ENCODE results near the gene FLNB.
A peak's percentile ranks its signal among the peaks of the same experiment; 100 is the strongest.

FLNB gene

DNA sequence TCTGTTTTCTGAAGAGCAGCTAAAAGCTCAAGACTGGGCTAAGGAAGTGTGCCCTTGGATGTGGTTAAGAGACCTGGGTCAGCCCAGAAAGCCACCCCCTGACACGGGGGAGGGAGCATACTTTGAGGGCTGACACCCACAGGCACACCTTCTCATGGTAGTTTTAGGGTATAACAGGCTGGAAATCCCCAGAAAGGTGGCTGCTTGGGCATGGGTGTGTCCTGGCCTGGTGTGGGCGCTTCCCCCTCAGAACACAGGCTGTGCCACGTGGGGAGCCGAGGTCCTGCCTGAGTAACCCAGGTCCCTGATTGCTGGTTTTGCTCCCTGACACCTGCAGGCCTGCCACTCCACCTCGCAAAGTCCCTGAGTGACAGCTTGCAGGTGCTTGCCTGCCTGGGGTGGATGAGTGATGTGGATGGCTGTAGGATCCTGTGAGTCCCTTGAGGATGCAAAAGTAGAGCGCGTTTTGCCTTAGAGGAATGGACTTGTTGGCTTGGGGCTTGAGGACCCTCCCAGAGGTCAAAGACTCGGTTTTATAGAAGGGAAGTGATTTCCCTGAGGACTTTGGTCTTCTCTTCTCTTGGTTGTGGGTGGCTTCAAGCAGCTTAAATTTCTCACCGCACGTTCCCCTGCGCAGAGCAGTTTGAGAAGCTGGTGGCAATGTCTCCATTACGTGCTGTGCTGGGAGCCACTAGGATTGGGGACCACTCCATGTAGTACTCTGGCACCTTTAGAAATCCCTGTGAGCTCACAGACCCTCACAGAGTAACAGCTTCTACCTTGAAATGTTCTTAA, 108.1 kb downstream of the FLNB start:
- DNase-seq: peak; percentile 85

GRCh38 chr3:58116985-58117384, 108.8 kb downstream of the FLNB start:
- no peak for DNase-seq

GRCh38 chr3:58117561-58118181, 109.4 kb downstream of the FLNB start:
- DNase-seq: no peak

DNA sequence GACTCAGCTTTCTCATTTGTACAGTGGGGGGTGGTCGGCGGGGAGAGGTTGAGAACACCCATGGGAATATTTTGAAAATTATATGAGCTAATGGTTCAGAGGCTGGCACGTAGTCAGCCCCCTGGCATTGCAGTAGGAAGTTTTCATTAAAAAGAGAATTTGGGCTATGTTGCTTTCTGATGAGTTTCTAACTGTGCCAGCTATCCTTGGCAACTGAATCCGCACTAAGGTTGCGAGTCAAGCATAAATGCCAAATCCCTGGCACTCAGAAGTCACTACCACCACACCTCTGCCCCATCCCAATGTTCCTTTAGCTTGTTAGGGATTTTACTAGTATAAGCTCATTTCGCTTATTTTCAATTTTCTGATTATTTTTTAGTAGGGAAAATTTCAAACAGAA, 111.0 kb downstream of the FLNB start:
- DNase-seq: no peak

DNA sequence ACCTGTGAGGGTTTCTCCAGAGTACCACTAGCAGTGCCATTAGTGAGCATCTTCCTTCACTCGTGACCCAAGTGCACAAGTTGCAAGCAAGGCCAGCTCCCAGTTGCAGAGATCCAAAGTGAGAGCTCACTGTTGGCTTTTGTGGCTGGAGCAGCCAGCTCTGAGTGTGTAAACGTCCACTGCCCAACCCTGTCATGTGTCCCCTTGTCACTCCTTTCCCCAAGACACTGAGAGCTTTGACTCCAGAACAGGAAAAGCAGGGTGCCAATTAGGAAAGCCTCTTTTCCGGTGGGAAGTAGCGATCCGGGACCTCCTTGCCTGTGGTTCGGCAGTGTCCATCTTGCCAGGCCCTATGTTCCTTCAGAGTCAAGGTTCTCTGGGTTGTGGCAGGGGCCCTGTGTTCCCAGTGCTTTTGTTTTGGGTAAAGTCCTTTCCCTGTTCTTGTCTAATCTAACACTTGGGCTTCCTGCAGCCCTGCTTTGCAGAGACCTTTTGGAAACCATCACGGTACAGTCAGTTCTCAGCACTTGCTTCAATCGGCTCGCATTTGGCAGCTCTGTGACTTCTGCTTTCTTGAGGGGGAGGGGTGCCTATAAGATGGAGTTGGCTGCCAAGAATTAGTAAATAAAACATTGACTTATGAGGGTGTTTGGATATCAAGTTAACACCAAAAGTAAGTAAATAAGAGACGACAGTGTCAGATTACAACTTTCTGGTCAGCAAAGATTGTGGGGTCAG, 112.0 kb downstream of the FLNB start:
- DNase-seq: no peak

DNA sequence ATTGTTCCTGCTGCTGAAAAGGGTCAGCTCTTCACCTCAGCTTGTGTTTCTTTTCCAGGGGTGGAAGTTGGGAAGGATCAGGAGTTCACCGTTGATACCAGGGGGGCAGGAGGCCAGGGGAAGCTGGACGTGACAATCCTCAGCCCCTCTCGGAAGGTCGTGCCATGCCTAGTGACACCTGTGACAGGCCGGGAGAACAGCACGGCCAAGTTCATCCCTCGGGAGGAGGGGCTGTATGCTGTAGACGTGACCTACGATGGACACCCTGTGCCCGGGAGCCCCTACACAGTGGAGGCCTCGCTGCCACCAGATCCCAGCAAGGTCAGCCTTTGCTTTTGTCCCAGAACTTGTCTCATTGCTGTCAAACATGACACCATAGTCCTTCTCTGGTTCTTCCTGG, 113.0 kb downstream of the FLNB start:
- no peak for DNase-seq

DNA sequence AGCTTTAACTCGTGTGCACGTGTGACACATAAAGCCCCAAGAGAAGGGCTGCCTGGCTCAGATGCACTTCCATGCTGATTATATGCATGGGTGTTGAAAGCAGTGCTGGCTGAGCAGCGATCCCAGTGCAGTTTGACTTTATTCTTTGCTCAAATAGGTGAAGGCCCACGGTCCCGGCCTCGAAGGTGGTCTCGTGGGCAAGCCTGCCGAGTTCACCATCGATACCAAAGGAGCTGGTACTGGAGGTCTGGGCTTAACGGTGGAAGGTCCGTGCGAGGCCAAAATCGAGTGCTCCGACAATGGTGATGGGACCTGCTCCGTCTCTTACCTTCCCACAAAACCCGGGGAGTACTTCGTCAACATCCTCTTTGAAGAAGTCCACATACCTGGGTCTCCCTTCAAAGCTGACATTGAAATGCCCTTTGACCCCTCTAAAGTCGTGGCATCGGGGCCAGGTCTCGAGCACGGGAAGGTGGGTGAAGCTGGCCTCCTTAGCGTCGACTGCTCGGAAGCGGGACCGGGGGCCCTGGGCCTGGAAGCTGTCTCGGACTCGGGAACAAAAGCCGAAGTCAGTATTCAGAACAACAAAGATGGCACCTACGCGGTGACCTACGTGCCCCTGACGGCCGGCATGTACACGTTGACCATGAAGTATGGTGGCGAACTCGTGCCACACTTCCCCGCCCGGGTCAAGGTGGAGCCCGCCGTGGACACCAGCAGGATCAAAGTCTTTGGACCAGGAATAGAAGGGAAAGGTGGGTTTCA, 114.9 kb downstream of the FLNB start:
- DNase-seq: no peak

DNA sequence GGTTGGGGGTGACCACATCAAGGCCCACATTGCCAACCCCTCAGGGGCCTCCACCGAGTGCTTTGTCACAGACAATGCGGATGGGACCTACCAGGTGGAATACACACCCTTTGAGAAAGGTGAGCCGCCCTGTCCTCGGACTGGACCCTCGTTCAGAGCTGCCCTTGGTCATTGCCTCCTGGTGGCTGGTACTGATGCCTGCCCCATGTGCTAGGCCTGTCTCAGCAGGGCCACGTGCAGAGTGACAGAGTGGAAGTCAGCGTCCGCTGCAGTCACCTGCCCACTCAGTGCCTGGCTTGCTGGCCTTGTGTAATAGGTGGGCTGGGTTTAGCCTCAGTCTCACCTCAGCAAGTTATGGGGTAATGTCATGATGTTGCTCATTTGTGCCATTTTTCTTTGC, 116.2 kb downstream of the FLNB start:
- DNase-seq: no peak

DNA sequence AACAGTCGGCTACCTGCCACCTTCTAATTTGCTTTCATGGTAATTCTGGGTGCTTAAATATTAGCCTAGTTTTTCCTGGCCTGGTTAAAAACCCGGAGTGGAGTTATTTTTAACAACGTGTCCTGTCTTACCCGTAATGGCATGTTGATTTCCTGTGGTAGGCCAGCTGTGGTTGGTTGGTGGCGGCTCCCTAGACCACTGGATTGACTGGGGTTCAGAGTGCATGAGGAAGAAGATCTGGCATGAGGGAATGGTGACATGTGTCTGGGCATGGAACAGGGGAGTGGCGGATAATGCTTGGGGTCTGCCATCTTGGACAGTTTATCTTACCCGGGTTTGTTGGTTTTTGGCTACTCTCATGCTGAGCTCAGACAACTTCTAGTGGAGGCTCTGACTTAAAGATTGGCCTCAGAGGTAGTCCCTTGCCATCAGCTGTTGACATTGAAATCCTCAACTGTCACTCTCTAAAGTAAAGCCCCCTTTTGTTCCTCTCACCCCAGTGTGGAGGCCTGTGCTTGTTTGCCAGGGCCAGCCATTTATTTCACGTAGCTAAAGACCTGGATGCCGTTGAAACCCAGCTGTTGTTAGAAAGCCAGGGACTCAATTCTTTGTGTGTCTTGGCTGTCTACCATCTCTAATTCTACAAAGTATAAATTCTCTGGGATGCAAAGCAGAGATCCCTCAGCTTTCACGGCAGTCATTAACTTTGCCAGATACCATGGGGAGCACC, 121.0 kb downstream of the FLNB start:
- DNase-seq: no peak

- no peak for DNase-seq
Observed at GRCh38 chr3:58130591-58130990, 122.4 kb downstream of the FLNB start.

GRCh38 chr3:58131101-58131825, 123.0 kb downstream of the FLNB start:
- no peak for DNase-seq

GRCh38 chr3:58132850-58133249, 124.6 kb downstream of the FLNB start:
- DNase-seq: no peak

DNA sequence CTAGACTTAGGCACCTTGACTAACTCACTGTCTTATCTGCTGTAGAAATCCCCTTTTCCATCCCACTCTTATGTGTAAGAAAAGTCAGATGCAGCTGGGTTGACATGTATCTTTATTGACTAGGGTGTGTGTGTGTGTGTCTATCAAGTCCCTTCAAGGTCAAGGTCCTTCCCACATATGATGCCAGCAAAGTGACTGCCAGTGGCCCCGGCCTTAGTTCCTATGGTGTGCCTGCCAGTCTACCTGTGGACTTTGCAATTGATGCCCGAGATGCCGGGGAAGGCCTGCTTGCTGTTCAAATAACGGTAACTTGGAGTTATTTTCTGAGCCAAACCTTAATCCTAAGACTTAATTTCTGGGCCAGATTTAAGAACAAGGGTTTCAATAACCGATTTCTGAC, 126.2 kb downstream of the FLNB start:
- no peak for DNase-seq

- no peak for DNase-seq
Observed at GRCh38 chr3:58135712-58136543, 127.7 kb downstream of the FLNB start.

DNA sequence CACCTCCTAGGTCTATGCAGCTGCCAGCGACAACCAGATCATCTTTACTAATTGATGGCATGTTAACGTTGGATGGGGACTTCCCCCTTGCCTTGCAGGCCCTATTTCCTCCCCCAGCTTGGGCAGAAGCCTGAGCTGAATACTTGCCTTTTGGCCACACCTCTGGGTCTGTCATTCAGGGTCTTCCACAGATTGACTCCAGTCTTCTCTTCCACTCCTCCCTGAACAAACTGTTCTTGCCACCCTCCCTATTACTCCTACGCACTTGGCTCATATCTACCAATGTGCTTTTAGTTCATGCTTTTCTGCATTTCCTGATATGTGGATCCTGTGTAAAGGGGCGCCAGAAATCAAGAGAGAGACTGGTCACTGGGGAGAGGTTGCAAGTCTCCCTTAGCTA, 129.1 kb downstream of the FLNB start:
- no peak for DNase-seq

GRCh38 chr3:58141766-58142345, 133.6 kb downstream of the FLNB start:
- no peak for DNase-seq

DNA sequence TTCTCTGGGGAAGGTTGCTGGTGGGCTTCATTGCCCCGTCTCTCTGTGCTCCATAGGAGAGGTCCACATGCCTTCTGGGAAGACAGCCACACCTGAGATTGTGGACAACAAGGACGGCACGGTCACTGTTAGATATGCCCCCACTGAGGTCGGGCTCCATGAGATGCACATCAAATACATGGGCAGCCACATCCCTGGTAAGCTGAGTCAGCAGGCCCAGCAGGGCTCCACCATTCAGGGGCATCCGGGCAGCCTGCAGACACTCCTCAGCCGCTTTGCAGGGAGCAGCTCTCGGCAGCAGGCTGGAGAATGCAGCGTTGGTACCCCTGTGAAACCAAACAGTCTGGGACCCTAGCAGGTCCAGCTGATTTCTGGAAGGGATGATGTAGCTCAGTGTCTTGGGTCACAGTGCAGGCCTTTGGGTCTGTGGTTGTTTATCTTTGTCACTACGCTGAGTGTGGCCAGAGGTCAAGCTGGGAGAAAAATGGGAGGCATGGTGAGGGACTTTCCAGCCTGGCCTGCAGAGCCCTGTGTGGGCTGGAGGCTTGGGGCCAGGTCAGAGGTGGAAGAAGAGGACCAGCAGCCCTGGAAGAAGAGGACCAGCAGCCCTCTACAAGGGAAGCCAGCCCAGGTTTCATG, 135.3 kb downstream of the FLNB start:
- no peak for DNase-seq

DNA sequence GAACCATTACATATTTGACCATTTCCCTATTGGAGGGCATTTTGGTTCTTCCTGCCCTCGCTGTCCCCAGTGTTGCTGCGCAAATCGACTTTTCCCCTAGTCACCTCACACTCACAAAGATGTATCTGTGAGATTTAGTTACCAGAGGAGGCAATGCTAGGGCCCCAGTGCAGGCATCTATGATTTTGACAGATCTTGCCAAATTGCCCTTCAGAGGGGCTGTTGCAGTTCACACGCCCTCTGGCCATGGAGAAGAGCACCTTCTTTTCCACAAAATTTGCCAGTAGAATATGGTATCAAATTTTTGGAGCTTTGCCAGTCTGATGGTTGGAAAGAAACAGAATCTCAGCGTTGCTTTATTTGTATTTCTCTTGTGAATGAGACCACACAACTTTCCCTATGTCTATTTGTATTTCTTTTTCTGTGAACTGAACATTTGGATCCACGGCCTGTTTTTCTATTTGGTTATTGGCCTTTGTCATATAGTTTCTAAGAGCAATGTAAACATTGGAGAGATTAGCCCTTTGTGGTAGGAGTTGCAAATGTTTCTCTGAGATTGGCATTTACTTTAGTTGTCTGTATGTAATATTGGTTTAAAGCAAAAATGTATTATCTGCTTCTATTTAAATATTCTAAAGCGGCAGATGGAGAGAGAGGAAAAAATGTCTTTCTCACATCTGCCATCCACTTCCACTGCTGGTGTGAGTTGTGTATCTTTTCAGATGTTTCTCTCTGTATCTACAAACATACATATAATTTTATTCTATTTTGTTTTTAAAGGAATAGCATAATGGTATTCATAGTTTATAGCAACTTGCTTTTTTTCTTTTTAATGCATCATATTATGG, 136.5 kb downstream of the FLNB start:
- no peak for DNase-seq

GRCh38 chr3:58148049-58148448, 139.8 kb downstream of the FLNB start:
- DNase-seq: no peak
